ENCODE data around the gene PCNX1. TPM values are rescaled to one million over a fixed set of nuclear protein-coding genes. Genes with fewer than 3 reads are reported as not detected.

Gene PCNX1
- total and polyA plus RNA-seq, 2 donors (not counting 1 experiment from before 2014, with no cell fraction given): 35.7 to 69.4 TPM

DNA sequence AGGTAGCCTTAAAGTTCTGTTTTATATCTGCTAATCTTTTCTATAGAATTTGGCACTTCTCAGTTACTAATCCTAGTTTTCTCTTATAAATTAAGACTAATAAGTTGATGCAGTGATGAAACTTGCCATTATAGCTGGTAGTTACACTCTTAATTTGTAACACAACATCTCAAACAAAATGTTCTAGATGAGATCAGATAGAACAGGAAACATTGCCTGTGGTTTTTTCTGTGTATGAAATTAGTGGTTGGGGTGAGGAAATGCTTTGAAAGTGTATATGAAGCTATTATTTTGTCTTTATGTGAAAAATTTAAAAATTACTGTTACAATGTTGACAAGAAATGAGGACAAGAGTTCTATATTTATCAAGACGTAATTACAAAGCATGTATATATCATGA, 91.9 kb downstream of the PCNX1 start:
- Histone ChIP-seq H2AFZ (ENCODE audit: low read length) (no peak overlapping the region), H3K9me3 (ENCODE audit: control insufficient read depth, insufficient read depth, low read depth, low read length) (no peaks in the 10 kb centered on the region), H3K4me2 (ENCODE audit: extremely low read depth, insufficient read depth, low read length) (no peak overlapping the region), H4K20me1 (ENCODE audit: control insufficient read depth, extremely low read depth, insufficient read depth, low read length) (no peaks in the 10 kb centered on the region), H3K27ac (ENCODE audit: insufficient read depth, low read length) (no peak overlapping the region), H3K9ac (ENCODE audit: insufficient read depth, low read length) (no peak overlapping the region), H3K79me2 (ENCODE audit: control insufficient read depth, insufficient read depth, low read length) (no peaks in the 10 kb centered on the region), H3K4me1 (ENCODE audit: control insufficient read depth, extremely low read depth, insufficient read depth, low read length) (peaks cover 2% of the 10 kb centered on the region), H3K27me3 (ENCODE audit: control insufficient read depth, insufficient read depth, low read length) (no peaks in the 10 kb centered on the region), H3K36me3 (ENCODE audit: control insufficient read depth, insufficient read depth, low read length) (no peaks in the 10 kb centered on the region), H3K4me3 (replicated peaks in 1 of 4; ENCODE audit: control extremely low read depth in 1 of 4, insufficient read depth in 1 of 4, low read depth in 3 of 4, low read length in 4 of 4) (no peak overlapping the region)
- TF ChIP-seq CTCF (conservative IDR thresholded peaks at IDR 0.05 in 1 of 2, IDR thresholded peaks at IDR 0.05 in 1 of 2; ENCODE audit: low read depth in 1 of 2, low read length in 2 of 2): no peak
- TF ChIP-seq EZH2 (IDR thresholded peaks at IDR 0.05; ENCODE audit: low read length, missing control alignments): no peak
- no peak for DNase-seq (ENCODE audit: low read depth in 2 of 2)

- Histone ChIP-seq H3K27me3 (ENCODE audit: control insufficient read depth, insufficient read depth, low read length) (no peaks in the 10 kb centered on the region), H3K79me2 (ENCODE audit: control insufficient read depth, insufficient read depth, low read length) (no peaks in the 10 kb centered on the region), H2AFZ (ENCODE audit: low read length) (no peak overlapping the region), H3K4me2 (ENCODE audit: extremely low read depth, insufficient read depth, low read length) (no peak overlapping the region), H3K9me3 (ENCODE audit: control insufficient read depth, insufficient read depth, low read depth, low read length) (no peaks in the 10 kb centered on the region), H3K36me3 (ENCODE audit: control insufficient read depth, insufficient read depth, low read length) (no peaks in the 10 kb centered on the region), H3K27ac (ENCODE audit: insufficient read depth, low read length) (no peak overlapping the region), H3K4me3 (replicated peaks in 1 of 4; ENCODE audit: control extremely low read depth in 1 of 4, insufficient read depth in 1 of 4, low read depth in 3 of 4, low read length in 4 of 4) (no peak overlapping the region), H3K9ac (ENCODE audit: insufficient read depth, low read length) (no peak overlapping the region), H3K4me1 (ENCODE audit: control insufficient read depth, extremely low read depth, insufficient read depth, low read length) (peaks cover 7% of the 10 kb centered on the region), H4K20me1 (ENCODE audit: control insufficient read depth, extremely low read depth, insufficient read depth, low read length) (no peaks in the 10 kb centered on the region)
- DNase-seq (ENCODE audit: low read depth in 2 of 2): no peak
- TF ChIP-seq CTCF (conservative IDR thresholded peaks at IDR 0.05 in 1 of 2, IDR thresholded peaks at IDR 0.05 in 1 of 2; ENCODE audit: low read depth in 1 of 2, low read length in 2 of 2) (no peak), EZH2 (IDR thresholded peaks at IDR 0.05; ENCODE audit: low read length, missing control alignments) (no peak)
Observed at GRCh38 chr14:71000091-71000490, 92.8 kb downstream of the PCNX1 start.

DNA sequence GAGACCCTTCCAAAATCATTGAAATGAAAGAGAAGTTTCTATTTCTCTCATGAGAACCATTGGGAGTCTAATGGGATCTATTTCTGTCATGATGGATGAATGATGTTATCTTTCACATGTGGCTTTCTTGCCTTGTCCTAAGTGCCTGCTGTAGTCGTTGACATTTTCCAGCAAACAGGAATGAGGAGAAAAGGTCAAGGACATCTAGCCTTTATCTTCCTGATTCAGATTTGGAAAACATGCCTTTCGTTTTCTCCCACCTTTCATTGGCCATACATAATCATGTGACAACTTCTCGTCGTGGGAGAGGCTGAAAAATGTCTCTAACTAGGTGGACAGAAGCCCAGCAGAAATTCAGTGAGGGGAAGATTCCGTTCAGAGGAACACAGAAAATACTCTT, 94.5 kb downstream of the PCNX1 start:
- Histone ChIP-seq H3K4me2 (ENCODE audit: extremely low read depth, insufficient read depth, low read length) (no peak overlapping the region), H3K27ac (ENCODE audit: insufficient read depth, low read length) (no peak overlapping the region), H3K9ac (ENCODE audit: insufficient read depth, low read length) (no peak overlapping the region), H3K36me3 (ENCODE audit: control insufficient read depth, insufficient read depth, low read length) (no peaks in the 10 kb centered on the region), H3K27me3 (ENCODE audit: control insufficient read depth, insufficient read depth, low read length) (no peaks in the 10 kb centered on the region), H3K4me1 (ENCODE audit: control insufficient read depth, extremely low read depth, insufficient read depth, low read length) (peaks cover 7% of the 10 kb centered on the region), H3K4me3 (replicated peaks in 1 of 4; ENCODE audit: control extremely low read depth in 1 of 4, insufficient read depth in 1 of 4, low read depth in 3 of 4, low read length in 4 of 4) (no peak overlapping the region), H2AFZ (ENCODE audit: low read length) (no peak overlapping the region), H3K9me3 (ENCODE audit: control insufficient read depth, insufficient read depth, low read depth, low read length) (no peaks in the 10 kb centered on the region), H3K79me2 (ENCODE audit: control insufficient read depth, insufficient read depth, low read length) (no peaks in the 10 kb centered on the region), H4K20me1 (ENCODE audit: control insufficient read depth, extremely low read depth, insufficient read depth, low read length) (no peaks in the 10 kb centered on the region)
- TF ChIP-seq EZH2 (IDR thresholded peaks at IDR 0.05; ENCODE audit: low read length, missing control alignments) (no peak), CTCF (conservative IDR thresholded peaks at IDR 0.05 in 1 of 2, IDR thresholded peaks at IDR 0.05 in 1 of 2; ENCODE audit: low read depth in 1 of 2, low read length in 2 of 2) (no peak)
- no peak for DNase-seq (ENCODE audit: low read depth in 2 of 2)
